GDM1 (cell line): ENCODE data around the gene PIP4K2C.
"Not testable (repeated sequence)": the region's sequence is repeated elsewhere in the genome, so short reads cannot be mapped to it uniquely, and the experiment has no call there.

Experiments used
- DNase-seq: peaks from one replicate; lab custom pipeline; 2025; lab: John Stamatoyannopoulos, UW

Gene PIP4K2C

GRCh38 chr12:57560516-57560915 lies 30.5 kb upstream of the PIP4K2C start:
- no peak for DNase-seq

- DNase-seq = not testable (repeated sequence)
These were observed 29.9 kb upstream of the PIP4K2C start for GRCh38 chr12:57561117-57561516.

GRCh38 chr12:57563358-57563757 lies 27.6 kb upstream of the PIP4K2C start:
- no peak for DNase-seq

GRCh38 chr12:57564178-57564740 lies 26.7 kb upstream of the PIP4K2C start:
- DNase-seq = no peak

- DNase-seq = no peak
These were observed 22.2 kb upstream of the PIP4K2C start for GRCh38 chr12:57568838-57569237.

- no peak for DNase-seq
These were observed 21.1 kb upstream of the PIP4K2C start for GRCh38 chr12:57569858-57570257.

GRCh38 chr12:57570438-57570837 lies 20.6 kb upstream of the PIP4K2C start:
- not testable (repeated sequence) for DNase-seq

GRCh38 chr12:57571926-57572762 lies 18.8 kb upstream of the PIP4K2C start:
- no peak for DNase-seq

- no peak for DNase-seq
These were observed 16.2 kb upstream of the PIP4K2C start for GRCh38 chr12:57574795-57575194.

- no peak for DNase-seq
These were observed 15.0 kb upstream of the PIP4K2C start for GRCh38 chr12:57575771-57576612.

GRCh38 chr12:57576613-57577160 lies 14.3 kb upstream of the PIP4K2C start:
- DNase-seq = no peak

GRCh38 chr12:57577981-57578758 lies 12.8 kb upstream of the PIP4K2C start:
- DNase-seq = no peak

- DNase-seq = no peak
These were observed 12.0 kb upstream of the PIP4K2C start for GRCh38 chr12:57579011-57579410.

- no peak for DNase-seq
These were observed 11.1 kb upstream of the PIP4K2C start for GRCh38 chr12:57579677-57580465.

GRCh38 chr12:57580466-57580795 lies 10.6 kb upstream of the PIP4K2C start:
- no peak for DNase-seq

GRCh38 chr12:57581802-57582201 lies 9.2 kb upstream of the PIP4K2C start:
- DNase-seq = no peak

- no peak for DNase-seq
These were observed 8.6 kb upstream of the PIP4K2C start for GRCh38 chr12:57582440-57582839.

GRCh38 chr12:57583008-57583831 lies 7.8 kb upstream of the PIP4K2C start:
- peak; percentile 69 for DNase-seq

- no peak for DNase-seq
These were observed 6.9 kb upstream of the PIP4K2C start for GRCh38 chr12:57584050-57584449.

GRCh38 chr12:57584690-57585089 lies 6.3 kb upstream of the PIP4K2C start:
- no peak for DNase-seq
